ENCODE measurements around the gene ROBO1. TPM values are rescaled to one million over a fixed set of nuclear protein-coding genes. Genes with fewer than 3 reads are reported as not detected.
"Not testable (repeated sequence)": the region's sequence is repeated elsewhere in the genome, so short reads cannot be mapped to it uniquely, and the experiment has no call there.

Gene ROBO1
- total RNA-seq, 1 donor from 2014 or later: 71.7 TPM

DNA sequence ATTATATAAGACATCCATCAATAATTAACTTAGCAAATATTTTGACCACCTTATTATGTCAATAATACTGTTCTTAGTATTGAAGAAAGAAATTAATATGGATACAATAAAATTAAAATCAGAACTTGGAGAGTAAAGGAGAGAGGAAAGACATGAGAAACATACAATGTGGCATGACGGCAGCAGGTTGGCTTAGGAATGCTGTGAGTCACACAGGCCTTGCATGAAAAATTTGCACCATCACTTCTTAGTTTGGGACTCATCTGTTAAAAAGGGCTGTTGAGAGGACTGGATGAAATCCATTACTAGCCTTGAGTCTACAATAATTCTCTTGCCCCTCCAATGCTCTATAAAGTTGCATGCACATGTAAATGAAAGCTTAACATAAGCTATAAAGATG lies 880.8 kb downstream of the ROBO1 start:
- peaks cover 7% of the 10 kb centered on the region for H4K20me1 ChIP-seq (ENCODE audit: insufficient read depth, low read length)
- no peak overlapping the region for H3K4me3 Mint-ChIP-seq (ENCODE audit: unreplicated experiment)
- no peak overlapping the region for H3K9ac ChIP-seq (ENCODE audit: low read length)
- H3K4me3 ChIP-seq (ENCODE audit: insufficient read depth, low read depth, low read length): no peak overlapping the region
- no peak overlapping the region for H3K27ac ChIP-seq (ENCODE audit: low read depth, low read length)
- peak; percentile 41 for FAIRE-seq
- H3K9me3 ChIP-seq (ENCODE audit: insufficient read depth, low read depth, low read length): no peaks in the 10 kb centered on the region
- peaks cover 6% of the 10 kb centered on the region for H3K36me3 Mint-ChIP-seq (ENCODE audit: low read depth, unreplicated experiment)
- H3K9me3 Mint-ChIP-seq (ENCODE audit: unreplicated experiment): no peaks in the 10 kb centered on the region
- H2AFZ ChIP-seq (ENCODE audit: low read depth, low read length): no peak overlapping the region
- H3K36me3 ChIP-seq (ENCODE audit: insufficient read depth, low read length): no peaks in the 10 kb centered on the region
- DNase-seq (ENCODE audit: low read depth): peak; percentile 85
- H3K27ac Mint-ChIP-seq (ENCODE audit: unreplicated experiment): peak overlapping the region; percentile 84
- TF ChIP-seq EZH2 (IDR thresholded peaks at IDR 0.05; ENCODE audit: insufficient read depth, low read length): no peak
- TF ChIP-seq, protein P1, sequence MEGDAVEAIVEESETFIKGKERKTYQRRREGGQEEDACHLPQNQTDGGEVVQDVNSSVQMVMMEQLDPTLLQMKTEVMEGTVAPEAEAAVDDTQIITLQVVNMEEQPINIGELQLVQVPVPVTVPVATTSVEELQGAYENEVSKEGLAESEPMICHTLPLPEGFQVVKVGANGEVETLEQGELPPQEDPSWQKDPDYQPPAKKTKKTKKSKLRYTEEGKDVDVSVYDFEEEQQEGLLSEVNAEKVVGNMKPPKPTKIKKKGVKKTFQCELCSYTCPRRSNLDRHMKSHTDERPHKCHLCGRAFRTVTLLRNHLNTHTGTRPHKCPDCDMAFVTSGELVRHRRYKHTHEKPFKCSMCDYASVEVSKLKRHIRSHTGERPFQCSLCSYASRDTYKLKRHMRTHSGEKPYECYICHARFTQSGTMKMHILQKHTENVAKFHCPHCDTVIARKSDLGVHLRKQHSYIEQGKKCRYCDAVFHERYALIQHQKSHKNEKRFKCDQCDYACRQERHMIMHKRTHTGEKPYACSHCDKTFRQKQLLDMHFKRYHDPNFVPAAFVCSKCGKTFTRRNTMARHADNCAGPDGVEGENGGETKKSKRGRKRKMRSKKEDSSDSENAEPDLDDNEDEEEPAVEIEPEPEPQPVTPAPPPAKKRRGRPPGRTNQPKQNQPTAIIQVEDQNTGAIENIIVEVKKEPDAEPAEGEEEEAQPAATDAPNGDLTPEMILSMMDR (IDR thresholded peaks at IDR 0.05; ENCODE audit: insufficient read depth, low read depth, low read length): no peak
- no peaks in the 10 kb centered on the region for H3K79me2 ChIP-seq (ENCODE audit: insufficient read depth, low read length)
- peak overlapping the region; percentile 30 for H3K4me2 ChIP-seq (ENCODE audit: low read length)
- peaks cover 25% of the 10 kb centered on the region for H3K4me1 Mint-ChIP-seq (ENCODE audit: low read depth, unreplicated experiment)
- no peaks in the 10 kb centered on the region for H3K27me3 Mint-ChIP-seq (ENCODE audit: low read depth, unreplicated experiment)
- peaks cover 7% of the 10 kb centered on the region for H3K4me1 ChIP-seq (ENCODE audit: insufficient read depth, low read length)
- H3K27me3 ChIP-seq (ENCODE audit: insufficient read depth, low read length): no peaks in the 10 kb centered on the region

DNA sequence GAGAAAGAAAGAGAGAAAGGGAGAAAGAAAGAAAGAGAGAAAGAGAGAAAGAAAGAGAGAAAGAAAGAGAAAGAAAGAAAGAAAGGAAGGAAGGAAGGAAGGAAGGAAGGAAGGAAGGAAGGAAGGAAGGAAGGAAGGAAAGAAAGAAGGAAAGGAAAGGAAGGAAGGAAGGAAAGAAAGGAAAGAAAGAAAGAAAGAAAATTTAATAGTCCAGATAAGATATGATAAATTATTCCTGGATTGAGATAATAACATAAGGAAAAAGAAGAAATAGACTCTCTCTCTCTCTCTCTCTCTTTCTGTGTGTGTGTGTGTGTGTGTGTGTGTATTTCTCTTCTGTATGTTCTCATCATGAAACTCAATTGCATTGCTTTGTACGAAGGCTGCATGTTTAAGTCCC lies 883.2 kb downstream of the ROBO1 start:
- not testable (repeated sequence) for H3K27ac Mint-ChIP-seq (ENCODE audit: unreplicated experiment); H3K4me2 ChIP-seq (ENCODE audit: low read length); H3K36me3 ChIP-seq (ENCODE audit: insufficient read depth, low read length); H3K79me2 ChIP-seq (ENCODE audit: insufficient read depth, low read length); H3K4me3 Mint-ChIP-seq (ENCODE audit: unreplicated experiment); H3K4me3 ChIP-seq (ENCODE audit: insufficient read depth, low read depth, low read length); H3K27me3 ChIP-seq (ENCODE audit: insufficient read depth, low read length); DNase-seq (ENCODE audit: low read depth); H2AFZ ChIP-seq (ENCODE audit: low read depth, low read length); H3K4me1 ChIP-seq (ENCODE audit: insufficient read depth, low read length); H3K27ac ChIP-seq (ENCODE audit: low read depth, low read length); FAIRE-seq; H3K9me3 Mint-ChIP-seq (ENCODE audit: unreplicated experiment); H3K27me3 Mint-ChIP-seq (ENCODE audit: low read depth, unreplicated experiment); H3K9me3 ChIP-seq (ENCODE audit: insufficient read depth, low read depth, low read length); H4K20me1 ChIP-seq (ENCODE audit: insufficient read depth, low read length); H3K9ac ChIP-seq (ENCODE audit: low read length); H3K36me3 Mint-ChIP-seq (ENCODE audit: low read depth, unreplicated experiment)
- peaks cover 25% of the 10 kb centered on the region for H3K4me1 Mint-ChIP-seq (ENCODE audit: low read depth, unreplicated experiment)

DNA sequence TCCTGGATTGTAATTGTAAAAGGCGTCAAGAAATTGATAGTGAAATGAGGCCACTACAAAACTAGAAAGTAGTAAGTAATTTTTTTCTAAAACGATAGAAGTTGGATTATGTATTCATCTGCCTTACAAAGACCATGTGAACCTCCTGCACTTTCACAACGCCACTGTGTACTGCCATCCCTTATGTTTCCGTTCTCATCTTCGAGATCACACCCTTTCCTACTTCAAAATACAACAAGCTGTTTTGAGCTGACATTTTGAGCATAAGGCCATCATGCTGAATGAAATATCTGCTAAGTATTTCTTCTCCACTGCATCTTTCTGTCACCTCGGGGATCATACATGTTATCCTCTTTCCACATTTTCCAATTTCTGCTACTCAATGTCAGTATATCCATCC lies 885.5 kb downstream of the ROBO1 start:
- Histone ChIP-seq H3K79me2 (ENCODE audit: insufficient read depth, low read length) (no peaks in the 10 kb centered on the region), H4K20me1 (ENCODE audit: insufficient read depth, low read length) (peaks cover under 1% of the 10 kb centered on the region), H3K27me3 (ENCODE audit: insufficient read depth, low read length) (no peaks in the 10 kb centered on the region), H3K36me3 (ENCODE audit: insufficient read depth, low read length) (no peaks in the 10 kb centered on the region), H3K4me3 (ENCODE audit: insufficient read depth, low read depth, low read length) (no peak overlapping the region), H2AFZ (ENCODE audit: low read depth, low read length) (no peak overlapping the region), H3K9me3 (ENCODE audit: insufficient read depth, low read depth, low read length) (no peaks in the 10 kb centered on the region), H3K4me1 (ENCODE audit: insufficient read depth, low read length) (peaks cover 13% of the 10 kb centered on the region), H3K4me2 (ENCODE audit: low read length) (no peak overlapping the region), H3K9ac (ENCODE audit: low read length) (no peak overlapping the region), H3K27ac (ENCODE audit: low read depth, low read length) (no peak overlapping the region)
- Mint-ChIP-seq H3K4me1 (ENCODE audit: low read depth, unreplicated experiment) (peaks cover 15% of the 10 kb centered on the region), H3K36me3 (ENCODE audit: low read depth, unreplicated experiment) (no peaks in the 10 kb centered on the region), H3K4me3 (ENCODE audit: unreplicated experiment) (no peak overlapping the region), H3K9me3 (ENCODE audit: unreplicated experiment) (no peaks in the 10 kb centered on the region), H3K27me3 (ENCODE audit: low read depth, unreplicated experiment) (no peaks in the 10 kb centered on the region), H3K27ac (ENCODE audit: unreplicated experiment) (no peak overlapping the region)
- no peak for TF ChIP-seq EZH2 (IDR thresholded peaks at IDR 0.05; ENCODE audit: insufficient read depth, low read length)
- TF ChIP-seq, protein P1 (IDR thresholded peaks at IDR 0.05; ENCODE audit: insufficient read depth, low read depth, low read length): no peak
- FAIRE-seq (no peak), DNase-seq (ENCODE audit: low read depth) (no peak)
